Smooth muscle cell (in vitro differentiated cells): ENCODE measurements around the gene FAM216A. TPM values are rescaled to one million over a fixed set of nuclear protein-coding genes. Genes with fewer than 3 reads are reported as not detected.

Experiments used
- DNase-seq: peaks from one replicate; lab custom pipeline; 2025; ENCODE audit not compliant: unreplicated experiment; lab: John Stamatoyannopoulos, UW
- H2AFZ ChIP-seq: fragments of 200-600 bp; sonication (generic); 2 replicates; pipeline ENCODE4 v1.6.0; 2016; ENCODE audit warnings: antibody characterized with exemption, low read depth, mild to moderate bottlenecking
- H3F3A ChIP-seq: fragments of 200-600 bp; sonication (generic); 2 replicates; pipeline ENCODE4 v1.6.0; 2017; ENCODE audit warnings: antibody characterized with exemption, low read depth
- H3K27ac ChIP-seq: fragments of 200-600 bp; sonication (generic); 2 replicates; pipeline ENCODE4 v1.5.1; 2016; ENCODE audit warnings: low read depth, mild to moderate bottlenecking
- H3K27me3 ChIP-seq: fragments of 200-600 bp; sonication (generic); 2 replicates; pipeline ENCODE4 v1.6.1; 2016; ENCODE audit warnings: low read depth, mild to moderate bottlenecking
- H3K36me3 ChIP-seq: fragments of 200-600 bp; sonication (generic); 2 replicates; pipeline ENCODE4 v1.5.1; 2016; ENCODE audit warnings: low read depth
- H3K4me1 ChIP-seq: fragments of 200-600 bp; sonication (generic); 2 replicates; pipeline ENCODE4 v1.5.1; 2016; ENCODE audit warnings: low read depth
- H3K4me2 ChIP-seq: fragments of 200-600 bp; sonication (generic); 2 replicates; pipeline ENCODE4 v1.6.0; 2016; ENCODE audit warnings: mild to moderate bottlenecking
- H3K4me3 ChIP-seq: fragments of 200-600 bp; sonication (generic); 2 replicates; pipeline ENCODE4 v1.5.1; 2016; ENCODE audit warnings: mild to moderate bottlenecking
- H3K79me2 ChIP-seq: fragments of 200-600 bp; sonication (generic); 2 replicates; pipeline ENCODE4 v1.6.0; 2016; ENCODE audit warnings: low read depth, mild to moderate bottlenecking
- H3K9ac ChIP-seq: fragments of 200-600 bp; sonication (generic); 2 replicates; pipeline ENCODE4 v1.6.0; 2016; ENCODE audit warnings: low read depth
- H3K9me3 ChIP-seq: fragments of 200-600 bp; sonication (generic); replicated peaks from 2 replicates; pipeline ENCODE4 v1.5.1; 2016; ENCODE audit warnings: low read depth
- H4K20me1 ChIP-seq: fragments of 200-600 bp; sonication (generic); 2 replicates; pipeline ENCODE4 v1.6.0; 2016; ENCODE audit warnings: low read depth
- CTCF ChIP-seq: fragments of 200-600 bp; sonication (generic); IDR thresholded peaks from 2 replicates; pipeline ENCODE4 v1.5.1; 2017; ENCODE audit warnings: borderline replicate concordance, mild to moderate bottlenecking, antibody characterized with exemption; ENCODE audit not compliant: insufficient read depth, poor library complexity, severe bottlenecking
- WGBS: methylation state at CpG from one replicate; pipeline ENCODE4 v1.1.7; 2016; ENCODE audit warnings: low lambda C conversion rate; 5-methylcytosine and 5-hydroxymethylcytosine counted together
- polyA plus RNA-seq: library from polyadenylated mRNA; unstranded; fragments of >200 nt; fragmentation: Nextera tagmentation; extraction: Ambion mirVana; gene quantifications from 2 replicates; pipeline ENCODE4 v1.2.1, GENCODE V29; 2016
- total RNA-seq: library from RNA; depleted of rRNA; stranded (reverse); fragments of >200 nt; gene quantifications from 2 replicates; pipeline ENCODE4 v1.2.3, GENCODE V29; 2014

FAM216A gene
- total and polyA plus RNA-seq, 2 experiments from 2014 or later: 11.3 to 13.3 TPM

- WGBS: 100% methylated on average over 1 of the region's 1 CpG
- H3K4me2 ChIP-seq: no peak overlapping the region
- peaks cover 32% of the 10 kb centered on the region for H3K79me2 ChIP-seq
- no peaks in the 10 kb centered on the region for H3K27me3 ChIP-seq
- H3K9me3 ChIP-seq: no peaks in the 10 kb centered on the region
- peaks cover 7% of the 10 kb centered on the region for H4K20me1 ChIP-seq
- H2AFZ ChIP-seq: no peak overlapping the region
- H3K4me1 ChIP-seq: peaks cover 9% of the 10 kb centered on the region
- peaks cover 4% of the 10 kb centered on the region for H3F3A ChIP-seq
- no peak overlapping the region for H3K4me3 ChIP-seq
- H3K27ac ChIP-seq: no peak overlapping the region
- TF ChIP-seq CTCF: no peak
- no peak overlapping the region for H3K9ac ChIP-seq
- no peak for DNase-seq
- H3K36me3 ChIP-seq: no peaks in the 10 kb centered on the region
Observed at GRCh38 chr12:110503432-110503831, 34.8 kb downstream of the FAM216A start.

- peaks cover 8% of the 10 kb centered on the region for H3K4me1 ChIP-seq
- peaks cover 13% of the 10 kb centered on the region for H3K79me2 ChIP-seq
- no peak overlapping the region for H3K4me3 ChIP-seq
- no peaks in the 10 kb centered on the region for H3K36me3 ChIP-seq
- no peak overlapping the region for H2AFZ ChIP-seq
- no peak overlapping the region for H3K9ac ChIP-seq
- H4K20me1 ChIP-seq: no peaks in the 10 kb centered on the region
- DNase-seq: no peak
- no peak overlapping the region for H3K4me2 ChIP-seq
- no peaks in the 10 kb centered on the region for H3K27me3 ChIP-seq
- H3K9me3 ChIP-seq: no peaks in the 10 kb centered on the region
- H3K27ac ChIP-seq: no peak overlapping the region
- peaks cover 4% of the 10 kb centered on the region for H3F3A ChIP-seq
- no peak for TF ChIP-seq CTCF
- 78% methylated on average over 3 of the region's 3 CpGs for WGBS
Observed at GRCh38 chr12:110505332-110505731, 36.7 kb downstream of the FAM216A start.

GRCh38 chr12:110508071-110508586, 39.5 kb downstream of the FAM216A start:
- TF ChIP-seq CTCF: no peak
- DNase-seq: no peak
- Histone ChIP-seq H2AFZ (no peak overlapping the region), H3K9ac (no peak overlapping the region), H3F3A (peaks cover 1% of the 10 kb centered on the region), H4K20me1 (no peaks in the 10 kb centered on the region), H3K4me1 (no peaks in the 10 kb centered on the region), H3K9me3 (no peaks in the 10 kb centered on the region), H3K27me3 (peaks cover 3% of the 10 kb centered on the region), H3K4me3 (no peak overlapping the region), H3K36me3 (no peaks in the 10 kb centered on the region), H3K79me2 (no peaks in the 10 kb centered on the region), H3K27ac (no peak overlapping the region), H3K4me2 (no peak overlapping the region)
- WGBS: 87% methylated on average over 4 of the region's 4 CpGs

- no peaks in the 10 kb centered on the region for H3K9me3 ChIP-seq
- H3F3A ChIP-seq: no peaks in the 10 kb centered on the region
- 87% methylated on average over 6 of the region's 6 CpGs for WGBS
- H3K27me3 ChIP-seq: peaks cover 14% of the 10 kb centered on the region
- no peak for TF ChIP-seq CTCF
- H3K4me2 ChIP-seq: no peak overlapping the region
- H3K36me3 ChIP-seq: no peaks in the 10 kb centered on the region
- DNase-seq: no peak
- no peaks in the 10 kb centered on the region for H3K79me2 ChIP-seq
- no peaks in the 10 kb centered on the region for H4K20me1 ChIP-seq
- H2AFZ ChIP-seq: no peak overlapping the region
- no peak overlapping the region for H3K4me3 ChIP-seq
- H3K27ac ChIP-seq: no peak overlapping the region
- no peak overlapping the region for H3K9ac ChIP-seq
- no peaks in the 10 kb centered on the region for H3K4me1 ChIP-seq
Observed at GRCh38 chr12:110513842-110514241, 45.2 kb downstream of the FAM216A start.
